ENCODE data around the gene TEX13D. TPM values are rescaled to one million over a fixed set of nuclear protein-coding genes. Genes with fewer than 3 reads are reported as not detected.
A peak's percentile ranks its signal among the peaks of the same experiment; 100 is the strongest.
"Not testable (repeated sequence)": the region's sequence is repeated elsewhere in the genome, so short reads cannot be mapped to it uniquely, and the experiment has no call there.

Gene TEX13D
- total RNA-seq, 1 experiment from 2014 or later = not detected

- ChIA-PET POLR2A (ENCODE audit: unreplicated experiment) (no interaction called here), CTCF (no interaction called here)
- Histone ChIP-seq H3K4me1 (ENCODE audit: insufficient read depth, low read length) (peaks cover 15% of the 10 kb centered on the region), H3K36me3 (ENCODE audit: low read depth, low read length) (no peaks in the 10 kb centered on the region), H3K4me2 (ENCODE audit: low read length) (0 out of 2 replicates have a peak overlapping the region, but pooled peaks have one; percentile 8), H3K27me3 (ENCODE audit: low read length) (no peaks in the 10 kb centered on the region), H3K9me3 (ENCODE audit: low read length) (no peaks in the 10 kb centered on the region), H4K20me1 (ENCODE audit: low read length) (no peaks in the 10 kb centered on the region), H3K27ac (ENCODE audit: low read length) (peak overlapping the region; percentile 64), H3F3A (ENCODE audit: low read length, unreplicated experiment) (no peaks in the 10 kb centered on the region), H2AFZ (ENCODE audit: low read length) (no peak overlapping the region), H3K4me3 (ENCODE audit: low read length) (no peak overlapping the region), H3K79me2 (ENCODE audit: low read length) (no peaks in the 10 kb centered on the region), H3K9me2 (replicated peaks; ENCODE audit: low read length) (no peaks in the 10 kb centered on the region), H3K9ac (ENCODE audit: low read length) (no peak overlapping the region)
- DNase-seq = peak; percentile 75
- BruUV-seq (replicated peaks) = no TSS peak
- TF ChIP-seq EZH2phosphoT487 (IDR thresholded peaks at IDR 0.05; ENCODE audit: borderline replicate concordance, low read length) = no peak
- no peak for TF ChIP-seq EZH2 (IDR thresholded peaks at IDR 0.05; ENCODE audit: low read length, unreplicated experiment)
- TF ChIP-seq, protein P1, sequence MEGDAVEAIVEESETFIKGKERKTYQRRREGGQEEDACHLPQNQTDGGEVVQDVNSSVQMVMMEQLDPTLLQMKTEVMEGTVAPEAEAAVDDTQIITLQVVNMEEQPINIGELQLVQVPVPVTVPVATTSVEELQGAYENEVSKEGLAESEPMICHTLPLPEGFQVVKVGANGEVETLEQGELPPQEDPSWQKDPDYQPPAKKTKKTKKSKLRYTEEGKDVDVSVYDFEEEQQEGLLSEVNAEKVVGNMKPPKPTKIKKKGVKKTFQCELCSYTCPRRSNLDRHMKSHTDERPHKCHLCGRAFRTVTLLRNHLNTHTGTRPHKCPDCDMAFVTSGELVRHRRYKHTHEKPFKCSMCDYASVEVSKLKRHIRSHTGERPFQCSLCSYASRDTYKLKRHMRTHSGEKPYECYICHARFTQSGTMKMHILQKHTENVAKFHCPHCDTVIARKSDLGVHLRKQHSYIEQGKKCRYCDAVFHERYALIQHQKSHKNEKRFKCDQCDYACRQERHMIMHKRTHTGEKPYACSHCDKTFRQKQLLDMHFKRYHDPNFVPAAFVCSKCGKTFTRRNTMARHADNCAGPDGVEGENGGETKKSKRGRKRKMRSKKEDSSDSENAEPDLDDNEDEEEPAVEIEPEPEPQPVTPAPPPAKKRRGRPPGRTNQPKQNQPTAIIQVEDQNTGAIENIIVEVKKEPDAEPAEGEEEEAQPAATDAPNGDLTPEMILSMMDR (conservative IDR thresholded peaks at IDR 0.05; ENCODE audit: low read depth, low read length) = no peak
- intact Hi-C loops (cut with micrococcal nuclease) = loop anchor here (2.0 to 10.0 kb wide), 3 partner anchors 49 to 82 kb away; no protein-coding TSS in a partner anchor
- ATAC-seq = peak; percentile 96
These were observed 38.6 kb upstream of the TEX13D start for GRCh38 chrX:124293810-124294209.

- H3K9me2 ChIP-seq (replicated peaks; ENCODE audit: low read length); DNase-seq; H3F3A ChIP-seq (ENCODE audit: low read length, unreplicated experiment); H3K4me3 ChIP-seq (ENCODE audit: low read length); H3K9ac ChIP-seq (ENCODE audit: low read length); H3K9me3 ChIP-seq (ENCODE audit: low read length); POLR2A ChIA-PET (ENCODE audit: unreplicated experiment); H3K4me2 ChIP-seq (ENCODE audit: low read length); H3K36me3 ChIP-seq (ENCODE audit: low read depth, low read length); H3K4me1 ChIP-seq (ENCODE audit: insufficient read depth, low read length); CTCF ChIA-PET; BruUV-seq (replicated peaks); H4K20me1 ChIP-seq (ENCODE audit: low read length); ATAC-seq; H3K27ac ChIP-seq (ENCODE audit: low read length); H3K79me2 ChIP-seq (ENCODE audit: low read length); H2AFZ ChIP-seq (ENCODE audit: low read length); H3K27me3 ChIP-seq (ENCODE audit: low read length): not testable (repeated sequence)
- intact Hi-C loops (cut with micrococcal nuclease) = loop anchor here (10.0 kb wide), 1 partner anchor 55 kb away; no protein-coding TSS in a partner anchor
These were observed 33.1 kb upstream of the TEX13D start for GRCh38 chrX:124299323-124299722.

DNA sequence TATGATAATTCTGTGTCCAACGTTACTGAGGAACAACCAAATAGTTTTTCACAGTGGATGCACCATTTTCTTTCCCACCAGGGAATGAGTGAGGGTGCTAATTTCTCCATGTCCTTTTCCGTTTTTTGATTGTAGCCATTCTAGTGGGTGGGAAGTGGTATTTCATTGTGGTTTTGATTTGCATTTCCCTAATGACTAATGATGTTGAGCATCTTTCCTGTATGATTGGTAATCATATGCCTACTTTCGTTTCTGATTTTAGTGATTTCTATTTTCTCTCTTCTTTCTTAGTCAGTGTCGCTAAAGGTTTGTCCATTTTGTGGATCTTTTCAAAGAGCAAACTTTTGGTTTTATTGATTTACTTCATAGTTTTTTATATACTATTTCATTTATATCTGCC lies 32.1 kb upstream of the TEX13D start:
- Histone ChIP-seq H3K27ac (ENCODE audit: low read length) (no peak overlapping the region), H3K9me2 (replicated peaks; ENCODE audit: low read length) (no peaks in the 10 kb centered on the region), H3K4me3 (ENCODE audit: low read length) (no peak overlapping the region), H3K27me3 (ENCODE audit: low read length) (no peaks in the 10 kb centered on the region), H3K9me3 (ENCODE audit: low read length) (no peaks in the 10 kb centered on the region), H3K4me1 (ENCODE audit: insufficient read depth, low read length) (no peaks in the 10 kb centered on the region), H3K79me2 (ENCODE audit: low read length) (no peaks in the 10 kb centered on the region), H3F3A (ENCODE audit: low read length, unreplicated experiment) (no peaks in the 10 kb centered on the region), H3K9ac (ENCODE audit: low read length) (no peak overlapping the region), H4K20me1 (ENCODE audit: low read length) (no peaks in the 10 kb centered on the region), H3K36me3 (ENCODE audit: low read depth, low read length) (no peaks in the 10 kb centered on the region), H2AFZ (ENCODE audit: low read length) (no peak overlapping the region), H3K4me2 (ENCODE audit: low read length) (no peak overlapping the region)
- CTCF ChIA-PET = no interaction called here
- POLR2A ChIA-PET (ENCODE audit: unreplicated experiment) = no interaction called here
- no peak for TF ChIP-seq EZH2phosphoT487 (IDR thresholded peaks at IDR 0.05; ENCODE audit: borderline replicate concordance, low read length)
- no peak for TF ChIP-seq EZH2 (IDR thresholded peaks at IDR 0.05; ENCODE audit: low read length, unreplicated experiment)
- TF ChIP-seq, protein P1 (conservative IDR thresholded peaks at IDR 0.05; ENCODE audit: low read depth, low read length) = no peak
- BruUV-seq (replicated peaks) = no TSS peak
- DNase-seq (no peak), ATAC-seq (no peak)
- intact Hi-C loops (cut with micrococcal nuclease) = no loop called here

All from PC-3 (cell line).